Measurements from ENCODE around the gene PCDH9.

The PCDH9 gene

GRCh38 chr13:67086260-67086659 is 143.9 kb downstream of the PCDH9 start:
- DNase-seq (ENCODE audit: low read depth in 4 of 4, low spot score in 1 of 4) = no peak

- DNase-seq (ENCODE audit: low read depth in 4 of 4, low spot score in 1 of 4) = no peak
These were observed 146.1 kb downstream of the PCDH9 start for GRCh38 chr13:67084066-67084465.

- no peak for DNase-seq (ENCODE audit: low read depth in 4 of 4, low spot score in 1 of 4)
These were observed 146.6 kb downstream of the PCDH9 start for GRCh38 chr13:67083519-67083918.

- no peak for DNase-seq (ENCODE audit: low read depth in 4 of 4, low spot score in 1 of 4)
These were observed 149.8 kb downstream of the PCDH9 start for GRCh38 chr13:67080351-67080750.

- no peak for DNase-seq (ENCODE audit: low read depth in 4 of 4, low spot score in 1 of 4)
These were observed 152.1 kb downstream of the PCDH9 start for GRCh38 chr13:67078062-67078461.

DNA sequence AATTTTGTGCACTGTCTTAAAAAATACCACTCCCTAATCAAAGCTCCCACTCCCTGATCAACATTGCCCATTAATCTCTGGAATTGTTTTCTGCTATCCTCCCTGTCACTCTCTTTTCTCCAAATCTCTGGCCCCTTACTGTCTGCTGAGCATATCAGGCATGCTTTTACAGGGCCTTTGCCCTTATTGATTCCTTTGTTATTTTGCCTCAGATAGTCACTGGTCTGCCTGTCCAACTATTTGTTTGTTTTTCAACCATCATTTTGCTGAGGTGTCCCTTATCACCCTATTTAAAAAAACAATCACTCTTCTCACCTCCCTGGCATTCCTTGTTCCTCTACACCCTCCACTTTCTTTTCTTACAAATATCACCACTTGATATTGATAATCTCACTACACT is 153.0 kb downstream of the PCDH9 start:
- no peak for DNase-seq (ENCODE audit: low read depth in 4 of 4, low spot score in 1 of 4)

- DNase-seq (ENCODE audit: low read depth in 4 of 4, low spot score in 1 of 4) = no peak
These were observed 153.8 kb downstream of the PCDH9 start for GRCh38 chr13:67076378-67076777.

GRCh38 chr13:67075239-67075638 is 154.9 kb downstream of the PCDH9 start:
- DNase-seq (ENCODE audit: low read depth in 4 of 4, low spot score in 1 of 4) = no peak

DNA sequence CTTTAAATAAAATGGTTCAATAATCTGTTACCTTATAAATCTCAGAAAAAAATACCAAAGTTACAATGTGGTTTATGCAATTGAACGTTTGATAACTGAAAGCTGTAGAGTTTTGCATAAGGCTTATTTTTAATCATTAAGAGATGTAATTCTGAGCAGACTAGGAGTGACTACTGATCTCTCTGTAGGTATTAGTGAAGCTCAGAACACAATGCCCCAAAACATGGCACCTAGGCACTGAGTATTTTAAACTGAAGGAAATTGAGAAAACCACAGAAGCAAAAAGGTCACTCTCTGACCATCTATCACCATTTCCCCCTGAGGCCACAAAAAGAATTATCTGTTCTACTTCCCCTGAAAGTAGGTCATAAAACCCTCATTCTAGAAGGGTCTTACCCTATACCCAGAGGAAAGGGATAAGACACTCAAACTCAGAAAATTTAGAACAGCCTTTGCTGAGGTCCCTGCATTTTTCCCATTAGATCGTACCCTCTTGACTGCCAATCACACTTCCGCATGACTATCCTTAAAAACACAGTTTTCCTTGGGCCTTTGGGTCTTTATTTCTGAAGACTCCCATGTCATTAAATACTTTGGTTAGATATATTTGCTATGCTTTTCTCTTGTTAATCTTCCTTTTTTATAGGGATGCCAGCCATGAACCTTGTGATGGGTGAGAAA is 158.1 kb downstream of the PCDH9 start:
- DNase-seq (ENCODE audit: low read depth in 4 of 4, low spot score in 1 of 4) = no peak

GRCh38 chr13:67070306-67070705 is 159.8 kb downstream of the PCDH9 start:
- DNase-seq (ENCODE audit: low read depth in 4 of 4, low spot score in 1 of 4) = no peak

DNA sequence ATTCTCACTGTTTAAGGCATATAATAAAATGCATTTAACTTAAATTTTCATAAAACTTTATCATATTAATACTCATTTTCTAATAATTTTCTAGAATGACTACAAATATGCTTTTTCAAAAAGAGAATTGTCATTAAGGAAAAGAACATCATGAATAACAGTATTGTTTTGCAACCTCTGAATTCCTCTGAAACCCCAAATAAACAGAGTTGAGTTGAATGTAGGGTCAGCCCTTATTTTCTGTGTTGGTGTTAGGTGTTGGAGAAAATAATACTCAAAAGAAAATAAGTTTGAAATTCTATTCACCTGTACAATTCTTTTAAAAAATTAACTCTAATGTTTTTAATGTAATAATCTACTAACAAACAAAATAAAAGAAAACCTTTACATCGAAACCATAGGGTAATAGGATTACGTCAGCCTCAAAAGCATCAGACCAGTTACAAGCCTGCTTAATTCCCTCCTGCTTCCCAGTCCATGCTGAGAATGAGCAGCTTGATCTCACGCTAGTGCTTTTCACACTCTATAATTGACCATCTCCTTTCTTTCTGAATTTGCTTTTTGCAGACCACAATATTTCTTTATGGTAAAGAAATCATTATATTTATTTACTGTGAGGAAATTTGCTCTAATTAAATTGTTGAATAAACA is 160.9 kb downstream of the PCDH9 start:
- DNase-seq (ENCODE audit: low read depth in 4 of 4, low spot score in 1 of 4) = no peak

DNA sequence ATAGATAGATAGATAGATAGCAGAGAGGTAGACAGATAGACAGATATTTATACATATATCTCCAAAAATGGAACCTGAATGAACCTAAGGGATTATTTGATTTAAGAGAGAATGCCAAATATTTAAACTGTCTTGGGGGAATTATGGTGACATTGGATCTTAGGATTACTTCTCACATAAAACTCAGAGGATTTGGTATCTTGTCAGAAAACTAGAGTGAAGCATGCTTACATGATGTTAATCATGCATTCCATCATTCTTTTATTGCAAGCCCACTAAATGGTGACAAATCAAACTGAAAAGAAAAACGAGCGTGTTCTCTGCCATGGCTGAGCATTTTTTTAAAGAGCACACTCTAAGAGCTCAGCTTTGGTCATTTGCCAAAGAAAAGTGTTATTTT is 165.2 kb downstream of the PCDH9 start:
- DNase-seq (ENCODE audit: low read depth in 4 of 4, low spot score in 1 of 4) = no peak

DNA sequence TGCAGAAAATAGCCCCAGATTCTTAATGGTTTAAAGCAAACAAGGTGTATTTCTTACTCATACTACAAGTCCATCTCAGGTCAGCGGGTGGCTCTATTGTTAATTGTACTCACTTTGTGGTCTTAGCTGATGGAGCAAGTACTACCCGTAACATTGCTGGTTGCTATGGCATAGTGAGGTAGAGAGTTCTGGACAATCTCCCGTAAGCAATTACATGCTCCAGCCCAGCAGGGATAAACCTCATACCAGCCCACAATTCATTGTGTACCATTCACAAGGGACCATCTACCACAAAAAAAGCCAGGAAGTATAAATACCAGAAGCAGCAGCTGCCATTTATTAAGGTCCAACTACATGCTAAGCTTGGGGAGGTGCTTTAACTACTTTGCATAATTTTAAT is 167.1 kb downstream of the PCDH9 start:
- no peak for DNase-seq (ENCODE audit: low read depth in 4 of 4, low spot score in 1 of 4)

DNA sequence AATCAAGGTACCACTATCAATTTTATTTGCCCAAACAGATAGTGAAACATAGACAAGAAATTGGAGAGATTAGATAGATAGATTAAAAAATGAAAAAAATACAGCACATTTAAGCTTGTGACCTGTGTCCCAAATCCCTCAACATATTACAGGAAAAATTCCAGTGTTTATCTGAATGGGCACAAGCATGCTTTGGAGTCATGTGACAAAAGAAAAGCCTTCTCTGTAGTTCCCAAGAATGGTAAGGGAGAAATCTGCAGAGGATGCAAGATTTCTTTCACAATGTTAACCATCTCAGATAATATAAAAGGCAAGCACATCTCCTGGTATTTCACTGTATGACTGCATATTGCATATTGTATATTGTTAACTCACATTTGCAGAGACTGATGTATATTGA is 168.0 kb downstream of the PCDH9 start:
- DNase-seq (ENCODE audit: low read depth in 4 of 4, low spot score in 1 of 4) = no peak

DNA sequence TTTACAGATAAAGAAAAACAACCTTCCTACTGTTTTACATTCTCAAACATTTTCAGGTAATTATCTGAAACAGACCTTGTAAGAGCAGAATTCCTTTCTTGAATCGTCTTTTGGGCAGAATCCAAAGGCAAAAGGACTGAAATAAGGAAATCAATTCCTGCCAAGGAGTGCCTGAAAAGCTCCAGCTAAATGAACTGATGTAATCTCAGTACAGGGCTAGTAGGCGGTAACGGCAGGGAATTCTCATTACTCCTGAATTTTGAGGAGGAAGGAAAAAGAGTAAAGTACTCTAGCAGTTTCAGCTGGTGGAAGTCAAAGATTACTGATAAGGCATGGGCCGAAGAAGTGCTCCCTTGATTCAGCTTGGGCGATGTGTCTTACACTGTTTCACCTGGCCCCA is 168.4 kb downstream of the PCDH9 start:
- DNase-seq (ENCODE audit: low read depth in 4 of 4, low spot score in 1 of 4) = no peak

DNA sequence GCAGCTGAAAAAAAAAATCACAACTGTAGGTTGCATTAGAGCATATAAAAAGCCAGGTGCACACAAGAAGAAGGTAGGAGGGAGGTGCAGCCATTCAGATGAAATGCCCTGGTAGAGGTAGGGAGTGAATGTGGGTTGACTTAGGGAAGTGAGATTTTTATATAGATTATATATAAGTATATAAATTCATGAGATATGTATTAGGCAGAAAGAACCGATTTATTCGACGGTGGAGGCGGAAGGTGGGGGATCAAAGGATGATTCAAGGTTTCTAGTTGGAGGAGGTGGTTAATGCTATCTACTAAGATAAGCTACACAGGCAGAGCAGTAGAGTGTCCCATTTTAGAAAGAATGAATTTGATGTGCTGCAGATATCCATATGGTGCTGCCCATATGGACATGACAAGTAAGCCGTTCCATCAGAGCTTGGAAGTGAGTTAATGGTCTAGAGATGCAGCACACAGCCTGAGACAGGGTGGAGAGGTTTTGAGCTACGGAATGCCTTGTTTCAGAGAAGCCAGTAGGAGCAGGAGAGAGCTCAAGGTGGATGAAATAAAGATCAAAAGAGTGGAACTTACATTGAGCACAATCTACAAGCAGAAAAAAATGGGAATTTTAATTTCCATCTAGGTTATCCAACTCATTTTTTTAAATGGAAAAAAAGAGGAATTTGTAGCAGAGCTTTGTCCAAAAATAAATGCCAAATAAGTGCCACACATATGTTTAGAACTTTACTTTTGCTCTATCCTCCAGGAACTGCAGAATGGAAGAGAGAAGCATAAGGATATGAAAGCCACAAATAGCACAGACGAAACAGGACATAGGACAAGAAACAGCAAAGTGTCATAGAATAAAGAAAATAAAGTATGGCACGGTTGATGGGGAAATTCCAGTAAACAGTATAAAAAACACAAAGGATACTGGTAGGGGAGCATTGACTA is 177.3 kb downstream of the PCDH9 start:
- DNase-seq (ENCODE audit: low read depth in 4 of 4, low spot score in 1 of 4) = no peak

DNA sequence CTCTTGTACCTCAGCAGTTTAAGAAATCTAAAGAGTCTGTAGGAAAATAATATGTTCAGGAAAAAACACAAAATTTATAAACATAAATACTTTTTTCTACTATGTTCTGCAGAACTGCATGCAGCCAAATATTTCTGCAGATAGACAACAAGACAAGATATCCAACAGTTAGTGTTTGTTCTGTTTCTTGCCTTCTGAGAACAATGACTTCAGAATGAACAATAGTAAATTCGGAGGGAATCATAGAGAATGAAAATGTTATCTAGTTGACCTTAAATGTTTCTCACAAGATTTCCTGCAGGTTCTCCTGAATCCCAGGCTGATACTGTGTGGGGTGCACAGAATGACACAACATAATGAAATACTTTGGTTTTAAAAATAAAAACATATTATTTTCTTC is 180.4 kb downstream of the PCDH9 start:
- no peak for DNase-seq (ENCODE audit: low read depth in 4 of 4, low spot score in 1 of 4)

DNA sequence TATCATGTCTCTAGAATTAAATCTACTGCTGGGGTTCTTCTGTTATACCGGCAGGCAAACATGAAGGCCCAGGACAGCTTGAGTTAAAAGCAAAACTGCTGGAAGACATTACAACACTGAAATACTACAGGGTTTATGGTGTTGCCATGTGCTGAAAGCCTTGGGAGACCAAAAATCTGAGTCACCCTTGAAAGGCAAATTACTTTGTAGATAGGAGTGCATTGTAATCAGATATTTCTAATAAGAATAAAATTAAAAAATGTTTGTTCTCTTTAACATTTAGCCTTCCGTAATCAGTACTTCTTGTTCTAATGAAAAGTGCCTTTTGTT is 181.3 kb downstream of the PCDH9 start:
- DNase-seq (ENCODE audit: low read depth in 4 of 4, low spot score in 1 of 4) = no peak

DNA sequence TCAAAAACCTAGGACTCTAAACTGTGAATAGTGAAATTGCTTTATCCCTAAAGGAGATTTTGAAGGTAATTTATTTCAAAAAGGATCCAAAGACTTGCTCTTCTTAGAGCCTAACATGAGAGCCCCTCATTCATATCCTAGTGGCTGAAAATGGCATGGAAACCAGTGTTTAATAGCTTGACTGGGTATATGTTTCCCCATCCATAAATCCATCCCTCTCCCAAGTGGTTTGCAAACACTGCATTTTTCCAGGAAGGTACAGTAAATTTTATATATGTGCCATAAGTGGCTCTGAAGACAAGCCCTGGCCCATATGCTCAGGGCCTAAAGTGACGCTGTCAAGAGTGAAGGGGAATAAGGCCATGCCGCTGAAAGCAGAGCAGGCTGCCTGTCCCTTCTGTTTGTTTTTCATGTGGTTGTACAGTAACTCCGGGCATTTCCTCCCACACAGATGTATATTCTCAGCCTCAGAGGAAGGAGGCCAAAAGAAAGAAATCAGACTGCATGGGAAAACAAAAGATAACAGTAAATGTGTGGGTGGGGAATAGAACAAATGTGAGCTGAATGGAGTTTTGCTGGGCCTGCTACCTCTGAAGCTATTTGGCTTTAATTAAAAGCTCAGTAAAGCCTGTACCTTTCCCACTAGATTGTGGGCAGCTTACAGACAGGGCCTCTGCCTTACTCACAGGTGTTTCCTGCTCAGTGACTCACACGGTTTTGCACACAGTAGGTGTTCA is 181.9 kb downstream of the PCDH9 start:
- no peak for DNase-seq (ENCODE audit: low read depth in 4 of 4, low spot score in 1 of 4)

DNA sequence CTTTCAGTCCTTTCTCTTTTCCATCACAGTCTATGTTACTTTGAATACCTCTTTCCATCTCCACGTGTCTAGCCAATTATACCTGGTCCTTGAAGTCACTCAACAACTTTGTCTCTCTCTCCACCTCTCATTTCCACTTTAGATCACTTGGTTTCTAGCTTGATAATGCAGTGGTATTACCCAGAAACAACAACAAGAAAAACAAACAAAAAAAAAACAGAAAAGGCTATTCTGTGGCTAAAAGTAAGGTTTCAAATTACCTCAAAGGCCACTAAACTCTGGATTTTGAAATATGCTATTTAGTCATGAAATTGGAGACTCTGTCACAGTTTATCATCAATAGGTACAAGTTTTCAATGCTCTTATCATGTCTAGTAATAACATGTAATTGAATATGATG is 184.8 kb downstream of the PCDH9 start:
- DNase-seq (ENCODE audit: low read depth in 4 of 4, low spot score in 1 of 4) = no peak

- no peak for DNase-seq (ENCODE audit: low read depth in 4 of 4, low spot score in 1 of 4)
These were observed 186.2 kb downstream of the PCDH9 start for GRCh38 chr13:67043901-67044300.

- DNase-seq (ENCODE audit: low read depth in 4 of 4, low spot score in 1 of 4) = no peak
These were observed 187.6 kb downstream of the PCDH9 start for GRCh38 chr13:67042556-67042955.

Measured in stimulated activated CD4-positive, alpha-beta T cell treated with anti-CD3 and anti-CD28 coated beads, Interleukin-1b, Interleukin-23, amount 100 ng/mL, for 24 hours (primary cell).